GM19099 (cell line): ENCODE data around the gene IDH2.
A peak's percentile ranks its signal among the peaks of the same experiment; 100 is the strongest.

Experiments used
- POLR2A ChIP-seq: IDR thresholded peaks from 3 replicates; pipeline ENCODE4 v1.6.1; 2011; ENCODE audit warnings: low read depth; ENCODE audit not compliant: insufficient read length; ENCODE audit errors: extremely low read depth

IDH2 gene

DNA sequence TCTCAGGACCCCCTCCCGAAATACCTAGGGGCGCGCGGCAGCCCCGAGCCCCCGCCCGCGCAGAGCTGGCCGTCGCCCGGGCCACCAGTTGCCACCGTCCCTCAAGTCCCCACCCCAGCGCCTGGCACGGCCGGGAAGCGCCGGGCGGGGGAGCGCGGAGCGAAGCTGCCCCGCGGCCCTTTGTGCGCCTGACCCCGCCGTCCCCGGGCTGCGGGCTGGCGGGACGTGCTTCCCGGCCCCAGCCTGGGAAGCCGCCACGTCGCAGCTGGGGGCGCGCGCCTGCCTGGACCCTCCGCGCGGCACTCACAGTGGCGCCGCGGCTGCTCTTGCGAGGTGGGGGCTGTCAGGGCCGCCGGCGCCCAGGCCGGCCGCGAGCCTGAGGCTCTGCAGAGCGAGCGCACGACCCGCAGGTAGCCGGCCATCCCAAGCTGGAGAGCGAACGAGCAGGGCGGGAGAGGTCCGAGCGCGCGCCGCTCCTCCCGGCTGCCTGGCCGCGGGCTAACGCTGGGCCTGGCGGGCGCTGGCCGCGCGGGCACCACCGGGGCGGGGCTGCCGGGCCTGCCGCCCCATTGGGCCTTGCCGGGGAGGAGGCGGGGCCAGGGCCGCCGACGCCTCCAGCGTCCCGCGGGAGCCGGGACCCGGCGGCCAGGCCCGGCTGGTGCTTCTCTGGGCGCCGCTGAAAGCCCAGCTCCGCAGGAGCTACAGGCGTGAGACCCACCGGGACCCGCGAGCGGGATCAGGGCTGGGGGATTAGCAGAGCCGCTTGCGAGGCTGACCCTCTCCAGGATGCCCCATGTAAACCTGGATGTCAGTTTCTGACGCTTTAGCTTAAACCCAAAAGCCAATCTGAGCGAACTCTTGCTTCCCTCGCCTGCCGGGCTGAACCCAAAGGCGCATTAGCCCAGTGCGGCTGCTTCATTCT, at the start of gene IDH2:
Gene IDH2 (minus strand): TSS at position 500 of the 922 bp plus-strand sequence. CDS start 78 bp downstream, at position 422.
- peak; percentile 96 for TF ChIP-seq POLR2A

DNA sequence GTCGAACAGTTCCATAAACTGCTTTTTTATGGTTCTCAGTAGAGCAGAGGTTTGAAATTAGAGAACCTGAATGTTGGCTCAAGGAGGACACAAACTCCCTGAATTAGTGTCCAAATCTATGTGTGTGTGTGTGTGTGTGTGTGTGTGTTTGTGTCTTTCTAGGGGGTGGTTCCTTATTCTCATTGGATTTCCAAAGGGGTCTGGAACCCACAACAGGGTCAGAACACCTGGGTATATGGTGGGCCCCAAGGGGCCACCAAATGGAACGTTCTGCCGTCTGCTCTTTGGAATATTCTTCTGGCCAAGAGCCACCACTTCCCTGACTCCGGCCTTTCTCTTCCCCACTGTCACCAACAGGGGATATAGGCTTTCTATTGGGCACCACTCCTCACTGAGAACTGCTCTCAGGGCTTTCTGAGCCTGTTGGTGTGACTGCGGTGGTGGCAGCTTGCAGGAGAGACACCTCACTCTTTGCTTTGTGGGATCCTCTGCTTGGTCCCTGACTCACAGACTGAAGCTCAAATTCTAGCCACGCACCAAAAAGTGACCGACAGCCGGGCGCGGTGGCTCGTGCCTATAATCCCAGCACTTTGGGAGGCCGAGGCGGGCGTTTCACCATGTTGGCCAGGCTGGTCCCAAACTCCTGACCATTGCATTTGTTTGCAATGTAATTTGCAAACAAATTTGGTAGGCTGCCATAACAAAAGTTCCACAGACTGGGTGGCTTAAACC, 47.5 kb upstream of the IDH2 start:
- TF ChIP-seq POLR2A: no peak

DNA sequence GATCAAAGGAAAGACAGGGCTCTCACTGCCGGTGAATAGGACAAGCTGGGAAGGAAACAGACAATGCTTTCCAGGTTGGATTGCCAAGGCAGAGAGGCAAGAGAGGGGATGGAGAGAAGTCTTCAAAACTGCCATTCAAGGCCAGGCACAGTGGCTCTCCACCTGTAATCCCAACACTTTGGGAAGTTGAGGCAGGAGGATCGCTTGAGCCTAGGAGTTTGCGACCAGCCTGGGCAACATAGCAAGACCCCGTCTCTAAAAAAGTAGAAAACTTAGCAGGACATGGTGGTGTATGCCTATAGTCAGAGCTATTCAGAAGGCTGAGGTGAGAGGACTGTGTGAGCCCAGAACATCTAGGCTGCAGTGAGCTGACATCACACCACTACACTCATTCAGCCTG, 43.5 kb upstream of the IDH2 start:
- no peak for TF ChIP-seq POLR2A

DNA sequence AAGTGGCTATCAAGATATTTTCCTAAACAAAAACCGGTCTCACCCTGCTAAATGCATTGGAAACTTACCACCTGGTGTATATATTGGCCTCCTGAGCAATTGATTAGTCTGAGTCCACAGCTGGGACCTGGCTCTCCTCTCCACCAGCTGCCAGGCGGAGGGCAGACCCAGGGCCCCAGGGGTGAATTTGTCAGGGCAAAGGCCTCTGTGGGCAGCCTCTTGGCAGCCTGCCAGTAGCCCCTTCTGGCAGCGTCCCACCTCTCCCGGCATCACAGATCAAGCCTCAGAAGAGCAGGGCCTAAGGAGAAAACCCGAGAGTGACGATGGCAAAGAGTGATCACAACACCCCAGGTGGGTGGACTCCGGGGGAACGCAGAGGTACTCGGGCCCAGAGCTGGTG, 43.0 kb upstream of the IDH2 start:
- TF ChIP-seq POLR2A: no peak

DNA sequence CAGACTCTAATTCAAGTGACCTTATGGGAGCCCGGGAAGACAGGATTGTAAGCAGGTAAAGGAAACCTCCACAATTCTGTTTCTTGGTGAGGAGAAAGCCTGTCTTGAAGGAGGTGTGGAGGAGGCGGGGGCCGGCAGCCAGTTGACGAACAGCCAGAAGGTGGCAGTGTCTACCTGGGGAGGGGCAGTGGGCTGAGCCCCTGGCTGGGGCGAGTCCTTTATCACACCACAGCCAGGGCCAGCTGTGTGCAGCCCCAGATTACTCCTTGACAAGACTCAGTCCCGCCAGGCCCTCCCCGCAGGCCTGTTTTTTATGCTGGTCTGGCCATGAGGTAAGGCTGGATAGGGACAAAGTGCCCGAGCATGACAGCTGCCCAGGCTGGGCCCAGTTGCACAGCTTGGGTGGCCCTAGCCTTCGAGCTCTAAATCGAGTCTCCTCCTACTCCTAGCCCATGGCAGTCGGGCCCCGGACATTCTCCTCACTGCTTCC, 40.9 kb upstream of the IDH2 start:
- no peak for TF ChIP-seq POLR2A

DNA sequence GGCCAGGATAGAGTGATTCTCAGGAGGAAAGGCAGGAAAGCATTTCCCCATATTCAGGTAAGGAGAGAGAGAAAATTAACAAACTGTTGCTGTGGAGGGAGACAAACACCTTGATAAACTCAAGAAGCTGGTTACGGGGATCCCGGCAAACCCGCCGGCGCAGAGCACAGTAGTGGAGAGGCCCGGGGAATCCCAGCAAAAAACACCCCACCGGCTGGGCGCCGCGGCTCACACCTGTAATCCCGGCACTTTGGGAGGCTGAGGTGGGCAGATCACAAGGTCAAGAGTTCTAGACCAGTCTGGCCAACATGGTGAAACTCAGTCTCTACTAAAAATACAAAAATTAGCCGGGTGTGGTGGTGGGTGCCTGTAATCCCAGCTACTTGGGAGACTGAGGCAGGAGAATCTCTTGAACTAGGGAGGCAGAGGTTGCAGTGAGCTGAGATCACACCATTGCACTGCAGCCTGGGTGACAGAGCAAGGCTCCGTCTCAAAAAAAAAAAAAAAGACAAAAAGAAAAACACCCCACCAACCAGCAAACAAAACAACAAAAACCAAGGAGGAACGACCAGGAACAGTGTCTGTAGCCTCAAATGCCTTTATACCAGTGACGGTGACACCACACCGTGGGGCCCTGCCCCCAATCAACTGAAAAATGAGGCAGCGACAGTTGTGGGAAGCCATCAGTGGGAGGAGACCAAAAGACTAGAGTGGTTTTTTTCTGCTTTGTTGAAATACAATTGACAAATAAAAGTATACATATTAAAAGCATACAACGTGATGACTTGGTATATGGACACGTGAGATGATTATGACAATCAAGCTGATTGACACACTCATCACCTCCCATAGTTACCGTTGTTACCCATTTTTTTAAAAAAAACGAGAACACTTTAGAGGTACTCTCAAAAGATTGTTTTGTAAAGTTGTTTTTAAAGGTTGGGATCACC, 40.2 kb upstream of the IDH2 start:
- TF ChIP-seq POLR2A: no peak

DNA sequence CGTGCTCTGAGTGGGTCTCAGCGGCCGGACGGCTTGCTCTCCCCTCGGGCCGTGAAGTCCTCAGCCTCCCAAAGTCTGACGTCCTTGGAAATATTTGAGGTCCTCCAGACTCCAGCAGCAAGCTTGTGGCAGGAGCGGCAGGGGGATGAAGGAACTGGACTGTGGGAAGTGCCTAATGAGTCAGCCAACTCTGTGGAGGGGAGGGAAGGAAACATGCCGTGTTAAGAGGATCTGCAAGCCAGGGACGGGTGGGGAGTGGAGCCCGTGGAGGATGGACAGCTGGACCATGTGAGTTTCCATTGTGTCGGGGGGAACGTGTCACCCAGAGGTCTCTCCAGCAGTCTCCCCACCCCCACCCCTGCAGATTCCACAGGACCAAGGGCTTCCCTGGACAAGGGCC, 39.4 kb upstream of the IDH2 start:
- no peak for TF ChIP-seq POLR2A

DNA sequence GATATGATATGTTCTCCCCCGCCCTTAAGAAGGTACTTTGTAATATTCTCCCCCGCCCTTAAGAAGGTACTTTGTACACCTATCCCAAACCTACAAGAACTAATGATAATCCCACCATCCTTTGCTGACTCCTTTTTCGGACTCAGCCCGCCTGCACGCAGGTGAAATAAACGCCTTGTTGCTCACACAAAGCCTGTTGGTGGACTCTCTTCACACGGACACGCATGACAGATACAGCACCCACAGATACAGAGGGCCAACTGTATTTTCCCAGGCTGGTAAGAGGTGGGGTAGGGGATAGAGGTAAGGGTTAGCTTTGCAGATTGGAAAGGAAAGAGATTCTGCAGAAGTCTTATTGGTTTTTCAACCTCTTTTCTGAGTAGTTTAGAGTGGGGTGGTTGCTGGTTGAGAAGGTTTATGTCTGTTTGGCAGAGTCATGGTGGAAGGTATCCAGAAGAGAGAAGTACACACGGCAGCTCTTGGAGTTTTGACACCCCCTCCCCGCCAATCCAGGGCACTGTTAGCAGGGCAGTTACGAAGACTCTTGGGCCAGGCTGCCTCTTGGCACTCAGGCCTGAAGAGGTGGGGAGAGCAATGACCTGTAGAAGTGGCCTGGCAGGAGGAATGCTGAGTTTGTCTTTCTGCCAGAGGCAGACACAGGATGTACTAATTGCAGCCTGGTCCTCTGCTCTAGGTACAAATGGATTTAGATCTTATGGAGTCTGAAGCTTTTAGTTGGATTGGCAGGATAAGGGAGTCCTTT, 36.0 kb upstream of the IDH2 start:
- no peak for TF ChIP-seq POLR2A

DNA sequence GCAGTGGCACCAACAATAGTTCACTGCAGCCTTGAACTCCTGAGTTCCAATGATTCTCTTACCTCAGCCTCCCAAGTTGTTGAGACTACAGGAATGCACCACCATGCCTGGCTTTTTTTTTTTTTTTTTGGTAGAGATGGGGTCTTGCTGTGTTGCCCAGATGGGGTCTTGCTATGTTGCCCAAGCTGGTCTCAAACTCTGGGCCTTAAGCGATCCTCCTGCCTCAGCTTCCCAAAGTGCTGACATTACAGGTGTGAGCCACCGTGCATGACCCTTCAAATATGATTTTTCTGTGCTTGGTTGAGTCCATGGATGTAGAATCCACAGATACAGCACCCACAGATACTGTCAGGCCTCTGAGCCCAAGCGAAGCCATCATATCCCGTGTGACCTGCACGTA, 30.2 kb upstream of the IDH2 start:
- TF ChIP-seq POLR2A: no peak

DNA sequence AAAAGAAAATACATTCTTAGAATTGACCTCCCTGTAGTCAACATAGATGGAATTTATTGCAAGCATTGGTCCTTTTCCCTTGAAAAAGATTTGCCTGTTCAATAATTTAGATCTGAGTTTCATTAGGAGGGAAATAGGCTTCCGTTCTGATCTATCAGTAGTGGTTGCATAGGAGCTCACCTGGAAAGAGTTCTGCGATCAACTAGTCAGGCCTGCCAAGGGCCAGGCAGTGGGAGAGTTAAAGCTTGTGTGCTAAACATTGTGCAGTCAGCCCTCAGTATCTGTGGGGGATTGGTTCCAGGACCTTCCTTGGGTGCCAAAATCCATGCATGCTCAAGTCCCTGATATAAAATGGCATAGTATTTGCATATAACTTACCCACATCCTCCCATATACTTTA, 29.6 kb upstream of the IDH2 start:
- TF ChIP-seq POLR2A: no peak

DNA sequence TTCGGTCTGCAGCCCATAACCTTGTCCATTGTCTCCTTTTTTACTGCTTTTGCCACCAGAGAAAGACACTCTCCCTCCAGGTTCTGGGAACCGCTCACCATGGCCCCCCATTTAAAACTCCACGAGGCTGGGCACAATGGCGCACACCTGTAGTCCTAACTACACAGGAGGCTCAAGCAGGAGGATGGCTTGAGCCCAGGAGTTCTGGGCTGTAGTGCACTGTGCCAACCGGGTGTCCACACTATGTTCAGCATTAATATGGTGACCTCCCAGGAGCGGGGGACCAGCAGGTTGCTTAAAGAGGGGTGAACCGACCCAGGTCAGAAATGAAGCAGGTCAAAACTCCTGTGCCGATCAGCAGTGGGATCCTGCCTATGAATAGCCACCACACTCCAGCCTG, 28.0 kb upstream of the IDH2 start:
- TF ChIP-seq POLR2A: no peak

DNA sequence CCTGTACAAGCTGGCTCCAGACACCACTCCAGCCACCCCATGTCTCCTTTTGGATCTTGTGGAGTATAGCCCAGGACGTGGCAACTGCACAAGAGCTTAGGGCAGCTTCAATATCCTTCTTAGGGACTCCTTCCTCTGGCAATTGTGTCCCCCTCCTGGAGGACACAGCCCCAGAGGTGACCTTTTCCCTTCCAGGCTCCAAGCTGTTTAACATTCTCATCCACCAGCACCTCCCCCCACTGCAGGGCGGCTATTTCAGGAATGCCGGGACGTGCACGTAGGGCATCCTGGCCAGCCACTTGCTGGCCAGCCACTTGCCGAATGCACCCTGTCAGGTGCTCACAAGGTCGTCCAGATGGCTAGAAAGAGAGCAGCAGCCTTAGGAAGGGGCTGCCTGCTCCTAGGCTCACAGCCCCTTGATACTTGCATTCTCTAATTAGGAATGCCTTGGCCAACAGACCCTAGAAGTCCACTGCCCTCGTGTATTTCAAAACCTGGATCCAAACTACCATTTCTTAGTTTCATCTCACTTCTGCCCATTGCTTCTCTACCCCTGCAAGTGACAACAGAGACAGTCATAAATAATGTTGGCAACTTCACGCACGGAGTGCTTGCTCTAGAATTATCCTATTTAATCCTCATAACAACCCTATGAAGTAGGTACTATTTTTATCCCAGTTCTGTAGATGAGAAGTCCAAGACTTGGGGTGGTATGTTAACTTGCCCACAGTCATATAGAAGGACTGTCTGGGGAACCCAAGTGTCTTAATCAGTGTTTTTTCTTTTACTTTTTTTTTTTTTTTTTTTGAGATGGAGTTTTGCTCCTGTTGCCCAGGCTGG, 24.5 kb upstream of the IDH2 start:
- TF ChIP-seq POLR2A: no peak

DNA sequence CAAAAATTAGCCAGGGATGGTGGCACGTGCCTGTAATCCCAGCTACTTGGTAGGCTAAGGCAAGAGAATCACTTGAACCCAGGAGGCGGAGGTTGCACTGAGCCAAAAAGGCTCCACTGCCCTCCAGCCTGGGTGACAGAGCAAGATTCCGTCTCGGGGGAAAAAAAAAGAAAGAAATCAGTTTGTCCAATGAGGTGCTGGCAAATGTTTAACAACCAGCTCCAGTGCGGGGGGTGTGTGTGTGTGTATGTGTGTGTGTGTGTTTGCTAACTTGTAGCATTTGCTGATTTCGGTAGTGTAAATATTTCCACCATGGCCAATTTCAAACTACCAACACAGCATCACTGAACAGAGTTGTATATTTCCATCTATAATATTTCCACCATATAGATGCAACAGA, 23.8 kb upstream of the IDH2 start:
- no peak for TF ChIP-seq POLR2A

DNA sequence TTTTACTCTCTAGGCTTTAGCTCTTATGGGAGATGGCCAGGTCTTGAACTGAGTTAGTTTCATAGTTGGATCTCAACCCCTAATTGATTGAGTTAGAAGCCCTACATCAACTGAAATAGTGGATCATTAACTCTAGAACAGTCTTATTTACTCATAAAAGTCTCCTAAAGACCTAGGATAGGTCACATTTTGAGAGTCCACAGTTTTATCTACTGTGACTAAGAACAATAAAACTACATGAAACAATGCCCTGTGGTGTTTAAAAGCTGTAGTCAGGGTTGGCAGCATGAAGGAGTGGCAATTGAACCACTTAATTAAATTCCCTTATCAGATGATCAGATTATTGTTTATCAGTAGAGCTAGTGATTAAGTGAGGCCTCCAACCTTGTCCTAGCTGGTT, 22.2 kb upstream of the IDH2 start:
- no peak for TF ChIP-seq POLR2A

DNA sequence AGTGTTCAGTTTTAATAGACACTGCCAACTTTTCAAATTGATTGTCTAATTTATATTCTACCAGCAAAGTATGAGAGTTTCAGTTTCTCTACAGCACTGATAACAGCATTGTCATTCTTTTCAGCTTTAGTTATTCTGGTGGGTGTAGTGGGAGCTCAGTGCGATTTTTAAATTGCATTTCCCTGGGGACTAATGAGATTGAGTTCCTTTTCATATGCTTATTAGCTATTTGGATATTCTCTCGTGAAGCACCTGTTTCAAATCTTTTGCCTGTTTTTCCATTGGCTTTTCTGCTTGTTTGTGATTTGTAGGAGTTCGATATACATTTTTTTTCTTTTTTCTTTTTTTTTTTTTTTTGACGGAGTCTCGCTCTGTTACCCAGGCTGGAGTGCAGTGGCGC, 18.8 kb upstream of the IDH2 start:
- TF ChIP-seq POLR2A: no peak
